ENCODE data around the gene DMD. TPM values are rescaled to one million over a fixed set of nuclear protein-coding genes. Genes with fewer than 3 reads are reported as not detected.

The DMD gene
- total RNA-seq, 1 experiment from 2014 or later: 2.2 TPM

DNA sequence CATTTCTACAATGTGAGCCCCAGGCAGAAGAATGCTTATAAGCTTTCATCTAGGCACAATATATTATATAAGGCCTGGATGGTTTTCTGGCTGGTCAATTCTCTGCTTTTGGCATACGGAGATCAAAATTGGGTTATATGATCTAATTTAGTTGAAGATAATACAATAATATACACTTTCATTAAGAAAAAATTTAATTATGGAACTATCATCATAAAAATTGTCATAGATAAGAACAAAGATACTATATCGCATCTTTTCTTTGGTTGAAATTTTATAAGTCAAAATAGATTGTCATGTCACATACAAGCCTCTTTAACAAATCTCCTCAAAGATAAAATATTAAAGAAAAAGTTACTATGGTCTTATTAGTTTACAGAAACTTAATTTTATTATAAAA is 17.1 kb downstream of the DMD start:
- Histone ChIP-seq H3K27ac (ENCODE audit: low read length) (no peak overlapping the region), H3K27me3 (ENCODE audit: control insufficient read depth, insufficient read depth, low read length) (no peaks in the 10 kb centered on the region), H3K9me3 (ENCODE audit: control insufficient read depth, insufficient read depth, low read depth, low read length) (no peaks in the 10 kb centered on the region), H3K4me1 (ENCODE audit: control insufficient read depth, insufficient read depth, low read length) (no peaks in the 10 kb centered on the region), H3K36me3 (ENCODE audit: control insufficient read depth, insufficient read depth, low read length) (no peaks in the 10 kb centered on the region), H3K4me3 (ENCODE audit: low read depth in 2 of 2, low read length in 2 of 2) (no peak overlapping the region)
- ChIA-PET CTCF (no interaction called here), POLR2A (no interaction called here)
- DNase-seq (ENCODE audit: low read depth, low spot score) (no peak), ATAC-seq (no peak)
- in situ Hi-C loops (cut with HindIII; ENCODE audit: low pct_unique_long_range_greater_than_20kb, low sequenced_read_pairs) (no loop called here), intact Hi-C loops (cut with micrococcal nuclease; ENCODE audit: unreplicated experiment) (no loop called here)
- BruUV-seq (replicated peaks): no TSS peak
- TF ChIP-seq TCF7L2 (IDR thresholded peaks at IDR 0.05; ENCODE audit: low read depth, low read length): no peak
- no peak for TF ChIP-seq POLR2AphosphoS5 (IDR thresholded peaks at IDR 0.05; ENCODE audit: low read depth, low read length)
- TF ChIP-seq SIN3A (IDR thresholded peaks at IDR 0.05; ENCODE audit: borderline replicate concordance, insufficient read depth, low read depth, low read length): no peak
- TF ChIP-seq, protein P1, sequence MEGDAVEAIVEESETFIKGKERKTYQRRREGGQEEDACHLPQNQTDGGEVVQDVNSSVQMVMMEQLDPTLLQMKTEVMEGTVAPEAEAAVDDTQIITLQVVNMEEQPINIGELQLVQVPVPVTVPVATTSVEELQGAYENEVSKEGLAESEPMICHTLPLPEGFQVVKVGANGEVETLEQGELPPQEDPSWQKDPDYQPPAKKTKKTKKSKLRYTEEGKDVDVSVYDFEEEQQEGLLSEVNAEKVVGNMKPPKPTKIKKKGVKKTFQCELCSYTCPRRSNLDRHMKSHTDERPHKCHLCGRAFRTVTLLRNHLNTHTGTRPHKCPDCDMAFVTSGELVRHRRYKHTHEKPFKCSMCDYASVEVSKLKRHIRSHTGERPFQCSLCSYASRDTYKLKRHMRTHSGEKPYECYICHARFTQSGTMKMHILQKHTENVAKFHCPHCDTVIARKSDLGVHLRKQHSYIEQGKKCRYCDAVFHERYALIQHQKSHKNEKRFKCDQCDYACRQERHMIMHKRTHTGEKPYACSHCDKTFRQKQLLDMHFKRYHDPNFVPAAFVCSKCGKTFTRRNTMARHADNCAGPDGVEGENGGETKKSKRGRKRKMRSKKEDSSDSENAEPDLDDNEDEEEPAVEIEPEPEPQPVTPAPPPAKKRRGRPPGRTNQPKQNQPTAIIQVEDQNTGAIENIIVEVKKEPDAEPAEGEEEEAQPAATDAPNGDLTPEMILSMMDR (IDR thresholded peaks at IDR 0.05): no peak
- no peak for TF ChIP-seq REST (IDR thresholded peaks at IDR 0.05; ENCODE audit: insufficient read depth in 1 of 2, low read depth in 2 of 2, low read length in 1 of 2)

GRCh38 chrX:33190016-33190415 is 21.3 kb downstream of the DMD start:
- CTCF ChIA-PET: no interaction called here
- Histone ChIP-seq H3K27me3 (ENCODE audit: control insufficient read depth, insufficient read depth, low read length) (no peaks in the 10 kb centered on the region), H3K4me3 (ENCODE audit: low read depth in 2 of 2, low read length in 2 of 2) (no peak overlapping the region), H3K9me3 (ENCODE audit: control insufficient read depth, insufficient read depth, low read depth, low read length) (no peaks in the 10 kb centered on the region), H3K27ac (ENCODE audit: low read length) (no peak overlapping the region), H3K36me3 (ENCODE audit: control insufficient read depth, insufficient read depth, low read length) (no peaks in the 10 kb centered on the region), H3K4me1 (ENCODE audit: control insufficient read depth, insufficient read depth, low read length) (no peaks in the 10 kb centered on the region)
- no peak for TF ChIP-seq SIN3A (IDR thresholded peaks at IDR 0.05; ENCODE audit: borderline replicate concordance, insufficient read depth, low read depth, low read length)
- TF ChIP-seq, protein P1 (IDR thresholded peaks at IDR 0.05): no peak
- TF ChIP-seq REST (IDR thresholded peaks at IDR 0.05; ENCODE audit: insufficient read depth in 1 of 2, low read depth in 2 of 2, low read length in 1 of 2): no peak
- TF ChIP-seq TCF7L2 (IDR thresholded peaks at IDR 0.05; ENCODE audit: low read depth, low read length): no peak
- TF ChIP-seq POLR2AphosphoS5 (IDR thresholded peaks at IDR 0.05; ENCODE audit: low read depth, low read length): no peak
- intact Hi-C loops (cut with micrococcal nuclease; ENCODE audit: unreplicated experiment): no loop called here
- DNase-seq (ENCODE audit: low read depth, low spot score): no peak
- no TSS peak for BruUV-seq (replicated peaks)
- ATAC-seq: no peak
- in situ Hi-C loops (cut with HindIII; ENCODE audit: low pct_unique_long_range_greater_than_20kb, low sequenced_read_pairs): no loop called here
- POLR2A ChIA-PET: no interaction called here

All from Panc1 (cell line).